ENCODE measurements around the gene CFAP92. TPM values are rescaled to one million over a fixed set of nuclear protein-coding genes. Genes with fewer than 3 reads are reported as not detected.
A peak's percentile ranks its signal among the peaks of the same experiment; 100 is the strongest.

CFAP92 gene, protein sequence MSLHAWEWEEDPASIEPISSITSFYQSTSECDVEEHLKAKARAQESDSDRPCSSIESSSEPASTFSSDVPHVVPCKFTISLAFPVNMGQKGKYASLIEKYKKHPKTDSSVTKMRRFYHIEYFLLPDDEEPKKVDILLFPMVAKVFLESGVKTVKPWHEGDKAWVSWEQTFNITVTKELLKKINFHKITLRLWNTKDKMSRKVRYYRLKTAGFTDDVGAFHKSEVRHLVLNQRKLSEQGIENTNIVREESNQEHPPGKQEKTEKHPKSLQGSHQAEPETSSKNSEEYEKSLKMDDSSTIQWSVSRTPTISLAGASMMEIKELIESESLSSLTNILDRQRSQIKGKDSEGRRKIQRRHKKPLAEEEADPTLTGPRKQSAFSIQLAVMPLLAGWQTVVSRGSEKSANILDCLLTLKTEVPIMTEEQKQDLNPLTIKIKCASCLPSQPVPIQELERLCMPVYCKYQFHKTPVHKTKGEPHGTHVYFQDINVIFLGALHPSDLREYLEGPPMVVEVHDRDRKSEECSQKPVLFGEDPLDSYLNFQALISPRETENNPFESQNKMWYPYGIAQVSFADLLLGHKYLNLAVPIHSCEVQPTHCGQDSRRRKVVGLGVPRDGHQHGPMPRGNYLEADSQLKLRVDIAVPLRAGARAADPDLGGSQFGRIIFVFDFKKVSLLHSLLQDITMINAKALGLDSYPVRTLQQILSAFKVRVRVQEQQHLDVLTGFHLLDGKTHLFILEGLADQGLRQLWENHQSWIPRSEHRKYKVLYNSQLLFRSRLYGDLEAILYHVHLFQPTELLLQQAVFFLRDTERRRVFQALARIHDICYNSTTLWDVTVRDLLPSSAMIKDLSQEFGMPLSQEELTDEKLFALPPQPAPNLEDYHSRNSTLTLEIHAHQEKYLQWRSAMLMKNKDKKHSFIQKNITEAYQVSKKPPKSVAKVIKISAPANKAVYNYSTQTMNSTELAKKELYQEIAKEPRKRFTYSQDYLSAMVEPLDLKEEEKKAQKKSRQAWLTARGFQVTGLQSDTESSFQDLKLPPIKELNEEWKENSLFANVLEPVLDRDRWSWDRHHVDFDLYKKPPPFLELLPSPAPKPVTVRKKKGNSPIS
- total RNA-seq, result 1 to 10 TPM; 1.1 to 1.5 (median 1.3) TPM
- long read RNA-seq, donor 1, partial matches to known transcripts, result 0 of 2 reads
- long read RNA-seq, donor 1, other reads (novel, unspliced or antisense), result 2 of 2 reads
- long read RNA-seq, donor 2, partial matches to known transcripts, result 0 of 1 reads
- long read RNA-seq, donor 2, other reads (novel, unspliced or antisense), result 1 of 1 reads

DNA sequence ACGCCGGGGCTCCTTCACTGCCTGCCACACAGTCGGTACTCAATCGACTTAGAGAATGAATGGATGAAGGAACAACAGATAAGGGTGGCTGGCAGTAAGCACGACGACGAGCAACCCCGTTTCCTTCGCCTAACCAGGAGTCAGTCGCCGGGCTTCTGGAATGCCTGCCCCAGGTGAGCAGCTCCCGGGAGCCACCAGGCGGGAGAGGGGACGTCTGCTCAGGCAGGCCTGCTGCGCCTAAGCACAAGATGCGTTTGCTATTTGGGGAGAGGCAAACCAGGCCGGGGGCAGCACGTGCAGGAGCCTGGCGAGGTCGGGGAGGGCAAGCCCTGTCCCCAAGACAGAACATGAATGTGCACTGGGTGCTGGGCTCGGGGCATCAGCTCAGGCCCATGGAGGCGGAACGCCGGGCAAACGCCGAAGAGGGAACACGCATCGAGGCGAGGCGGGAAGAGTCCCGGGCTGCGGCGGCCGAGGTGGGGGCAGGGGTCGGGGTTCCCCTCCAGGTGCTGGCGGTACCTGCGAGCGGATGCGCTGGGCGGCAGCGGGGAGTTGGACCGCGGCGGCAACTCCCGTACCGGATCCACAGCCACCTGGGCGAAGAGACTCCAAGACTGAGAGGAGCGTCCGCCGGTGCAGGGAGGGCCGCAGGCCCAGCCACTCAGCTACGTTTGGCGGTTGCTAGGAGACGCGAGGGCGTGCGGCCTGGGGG, at the start of gene CFAP92:
Gene CFAP92 (minus strand): TSS at position 616 of the 712 bp plus-strand sequence. CDS start 772 bp downstream, outside the sequence.
- TF ChIP-seq, protein P1, sequence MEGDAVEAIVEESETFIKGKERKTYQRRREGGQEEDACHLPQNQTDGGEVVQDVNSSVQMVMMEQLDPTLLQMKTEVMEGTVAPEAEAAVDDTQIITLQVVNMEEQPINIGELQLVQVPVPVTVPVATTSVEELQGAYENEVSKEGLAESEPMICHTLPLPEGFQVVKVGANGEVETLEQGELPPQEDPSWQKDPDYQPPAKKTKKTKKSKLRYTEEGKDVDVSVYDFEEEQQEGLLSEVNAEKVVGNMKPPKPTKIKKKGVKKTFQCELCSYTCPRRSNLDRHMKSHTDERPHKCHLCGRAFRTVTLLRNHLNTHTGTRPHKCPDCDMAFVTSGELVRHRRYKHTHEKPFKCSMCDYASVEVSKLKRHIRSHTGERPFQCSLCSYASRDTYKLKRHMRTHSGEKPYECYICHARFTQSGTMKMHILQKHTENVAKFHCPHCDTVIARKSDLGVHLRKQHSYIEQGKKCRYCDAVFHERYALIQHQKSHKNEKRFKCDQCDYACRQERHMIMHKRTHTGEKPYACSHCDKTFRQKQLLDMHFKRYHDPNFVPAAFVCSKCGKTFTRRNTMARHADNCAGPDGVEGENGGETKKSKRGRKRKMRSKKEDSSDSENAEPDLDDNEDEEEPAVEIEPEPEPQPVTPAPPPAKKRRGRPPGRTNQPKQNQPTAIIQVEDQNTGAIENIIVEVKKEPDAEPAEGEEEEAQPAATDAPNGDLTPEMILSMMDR (IDR thresholded peaks at IDR 0.05), result no peak
- H3K4me3 ChIP-seq, result no peak within 1 kb of the TSS
- no peaks in the 10 kb centered on the region for H3K9me3 ChIP-seq
- peaks cover 15% of the 10 kb centered on the region for H3K4me1 ChIP-seq (ENCODE audit: low read depth)
- intact Hi-C loops (cut with DNase I, micrococcal nuclease), result no loop called here
- DNase-seq, result peak; percentile 93 to 95 (median 94)
- no peaks in the 10 kb centered on the region for H3K36me3 ChIP-seq (ENCODE audit: low read depth)
- peak; percentile 100 for ATAC-seq

DNA sequence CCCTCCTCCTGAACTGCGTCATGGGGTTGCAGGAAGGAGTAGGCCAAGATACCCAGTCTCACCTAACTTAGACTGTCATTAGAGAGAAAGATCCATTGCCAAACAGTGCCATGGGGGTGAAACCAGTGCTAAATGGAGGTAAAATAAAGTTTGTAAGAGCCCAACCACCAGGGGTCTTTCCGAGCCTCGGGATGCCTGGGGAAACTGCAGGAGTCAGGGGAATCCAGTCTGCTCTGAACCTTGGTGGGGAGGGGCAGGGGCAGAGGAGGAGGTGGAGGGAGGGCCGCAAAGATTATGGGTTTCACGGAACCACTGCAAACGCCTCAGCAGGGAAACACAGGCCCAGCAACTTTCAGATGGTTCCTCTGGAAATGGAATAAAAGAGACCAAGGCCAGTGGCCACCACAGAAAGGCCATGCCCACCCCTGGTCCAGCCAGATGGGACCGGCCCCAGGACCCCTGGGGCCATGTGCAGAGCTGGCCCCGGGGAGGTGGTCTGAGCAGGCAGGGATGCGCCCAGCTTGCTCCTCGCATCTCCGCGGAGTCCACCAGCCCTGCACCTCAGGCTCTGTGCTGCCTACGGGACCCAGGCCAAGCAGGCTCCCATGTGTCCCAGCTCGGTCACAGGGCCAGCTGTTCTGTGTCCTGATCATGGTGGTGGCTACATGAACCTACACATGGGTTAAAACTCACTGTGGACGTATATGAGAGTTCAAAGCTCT, 46.9 kb upstream of the CFAP92 start:
- Histone ChIP-seq H3K4me3 (no peak overlapping the region), H3K36me3 (ENCODE audit: low read depth) (no peaks in the 10 kb centered on the region), H3K4me1 (ENCODE audit: low read depth) (peaks cover 11% of the 10 kb centered on the region), H3K9me3 (no peaks in the 10 kb centered on the region)
- peak in 2 of 3 donors; percentile 13 to 43 for DNase-seq
- intact Hi-C loops (cut with DNase I, micrococcal nuclease), result no loop called here
- no peak for ATAC-seq
- TF ChIP-seq, protein P1 (IDR thresholded peaks at IDR 0.05), result no peak

GRCh38 chr3:129040039-129040336, 46.1 kb upstream of the CFAP92 start:
- H3K4me3 ChIP-seq, result no peak overlapping the region
- H3K9me3 ChIP-seq, result no peaks in the 10 kb centered on the region
- TF ChIP-seq, protein P1 (IDR thresholded peaks at IDR 0.05), result no peak
- peak in 1 of 3 donors; percentile 16 for DNase-seq
- intact Hi-C loops (cut with DNase I, micrococcal nuclease), result no loop called here
- H3K4me1 ChIP-seq (ENCODE audit: low read depth), result peaks cover 9% of the 10 kb centered on the region
- no peaks in the 10 kb centered on the region for H3K36me3 ChIP-seq (ENCODE audit: low read depth)
- ATAC-seq, result no peak

DNA sequence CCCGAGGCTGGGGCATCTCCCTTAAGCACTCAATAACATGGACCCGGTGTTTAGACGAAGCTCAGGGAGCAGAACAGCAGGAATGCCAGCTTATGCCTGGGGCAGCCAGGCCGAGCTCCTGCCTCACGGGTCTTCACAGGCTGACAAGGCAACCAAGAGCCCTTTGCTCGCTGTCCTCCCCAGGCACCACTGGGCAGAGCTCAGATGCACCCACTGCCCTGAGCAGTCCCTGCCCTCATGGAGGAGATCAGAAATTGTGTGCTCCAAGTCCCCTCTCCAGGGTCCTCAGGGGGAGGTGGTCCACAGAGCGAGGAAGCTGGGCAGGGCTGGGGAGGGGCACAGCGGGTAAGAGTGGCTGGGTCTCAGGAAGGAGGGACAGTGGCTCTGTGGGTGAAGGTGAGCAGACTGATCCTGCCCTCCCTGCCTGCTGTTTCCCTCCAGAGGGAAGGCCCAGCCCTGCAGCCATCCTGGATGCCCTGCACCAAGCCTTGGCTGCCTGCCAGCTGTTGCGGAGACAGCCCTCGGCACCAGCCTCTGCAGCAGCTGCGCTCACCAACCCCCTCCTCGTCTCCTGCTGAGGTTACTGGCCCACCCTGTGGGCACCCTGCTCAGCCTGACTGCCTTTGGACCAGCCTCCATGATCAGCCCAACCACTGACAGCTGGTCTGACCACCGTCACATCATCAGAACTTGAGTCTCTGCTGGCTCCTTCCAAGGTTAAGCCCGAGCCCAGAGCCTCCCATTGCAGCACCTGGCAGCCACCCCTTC, 45.6 kb upstream of the CFAP92 start:
- no peak overlapping the region for H3K4me3 ChIP-seq
- peak in 2 of 3 donors; percentile 72 to 77 for DNase-seq
- ATAC-seq, result peak; percentile 81
- H3K36me3 ChIP-seq (ENCODE audit: low read depth), result no peaks in the 10 kb centered on the region
- TF ChIP-seq, protein P1 (IDR thresholded peaks at IDR 0.05), result no peak
- peaks cover 9% of the 10 kb centered on the region for H3K4me1 ChIP-seq (ENCODE audit: low read depth)
- H3K9me3 ChIP-seq, result no peaks in the 10 kb centered on the region
- intact Hi-C loops (cut with DNase I, micrococcal nuclease), result no loop called here

Data from mucosa of descending colon (tissue), 3 donors.